ENCODE results near the gene HOXB2.

- TF ChIP-seq CTCF (IDR thresholded peaks at IDR 0.05) (no peak), POLR2A (IDR thresholded peaks at IDR 0.05) (no peak)
Observed at GRCh38 chr17:48527547-48527932, 17.4 kb downstream of the HOXB2 start.

Measured in right lobe of liver (tissue), 4 donors.